Measurements from ENCODE around the gene PGA3.

GRCh38 chr11:61160487-61161189 lies 42.7 kb upstream of the PGA3 start:
- TF ChIP-seq ARNT (IDR thresholded peaks at IDR 0.05) (no peak), SUZ12 (IDR thresholded peaks at IDR 0.05) (no peak)

Measured in HEK293T (cell line).